Measurements from ENCODE around the gene LITAF. TPM values are rescaled to one million over a fixed set of nuclear protein-coding genes. Genes with fewer than 3 reads are reported as not detected.

The LITAF gene
- total RNA-seq, 2 donors from 2014 or later, result 36.6 to 62.9 TPM

GRCh38 chr16:11539641-11540050, 47.1 kb downstream of the LITAF start:
- no peak overlapping the region for H3K4me3 ChIP-seq (ENCODE audit: low read length)
- 88 to 94% methylated on average over 3 to 4 of the region's 4 CpGs for WGBS, 2 experiments (ENCODE audit: insufficient coverage in 1 of 2, insufficient read length in 1 of 2)
- H3K27me3 ChIP-seq (ENCODE audit: control insufficient read depth, insufficient read depth, low read length, poor library complexity, severe bottlenecking), result no peaks in the 10 kb centered on the region
- Mint-ChIP-seq H3K27ac (no peak overlapping the region), H3K36me3 (ENCODE audit: low read depth) (no peaks in the 10 kb centered on the region), H3K4me3 (no peak overlapping the region), H3K4me1 (peaks cover 2% of the 10 kb centered on the region), H3K27me3 (ENCODE audit: insufficient read depth) (no peaks in the 10 kb centered on the region), H3K9me3 (no peaks in the 10 kb centered on the region)
- TF ChIP-seq, protein P1, sequence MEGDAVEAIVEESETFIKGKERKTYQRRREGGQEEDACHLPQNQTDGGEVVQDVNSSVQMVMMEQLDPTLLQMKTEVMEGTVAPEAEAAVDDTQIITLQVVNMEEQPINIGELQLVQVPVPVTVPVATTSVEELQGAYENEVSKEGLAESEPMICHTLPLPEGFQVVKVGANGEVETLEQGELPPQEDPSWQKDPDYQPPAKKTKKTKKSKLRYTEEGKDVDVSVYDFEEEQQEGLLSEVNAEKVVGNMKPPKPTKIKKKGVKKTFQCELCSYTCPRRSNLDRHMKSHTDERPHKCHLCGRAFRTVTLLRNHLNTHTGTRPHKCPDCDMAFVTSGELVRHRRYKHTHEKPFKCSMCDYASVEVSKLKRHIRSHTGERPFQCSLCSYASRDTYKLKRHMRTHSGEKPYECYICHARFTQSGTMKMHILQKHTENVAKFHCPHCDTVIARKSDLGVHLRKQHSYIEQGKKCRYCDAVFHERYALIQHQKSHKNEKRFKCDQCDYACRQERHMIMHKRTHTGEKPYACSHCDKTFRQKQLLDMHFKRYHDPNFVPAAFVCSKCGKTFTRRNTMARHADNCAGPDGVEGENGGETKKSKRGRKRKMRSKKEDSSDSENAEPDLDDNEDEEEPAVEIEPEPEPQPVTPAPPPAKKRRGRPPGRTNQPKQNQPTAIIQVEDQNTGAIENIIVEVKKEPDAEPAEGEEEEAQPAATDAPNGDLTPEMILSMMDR (conservative IDR thresholded peaks at IDR 0.05), result no peak
- DNase-seq, result no peak
- H3K9me3 ChIP-seq (ENCODE audit: control insufficient read depth, low read length), result no peaks in the 10 kb centered on the region
- no peak overlapping the region for H3K27ac ChIP-seq (ENCODE audit: low read depth, low read length)
- H3K9ac ChIP-seq (ENCODE audit: extremely low read depth, low read length, poor library complexity, severe bottlenecking), result no peak overlapping the region
- no peaks in the 10 kb centered on the region for H3K4me1 ChIP-seq (ENCODE audit: control insufficient read depth, insufficient read depth, low read length)
- H3K36me3 ChIP-seq (ENCODE audit: control insufficient read depth, insufficient read depth, low read length), result no peaks in the 10 kb centered on the region

DNA sequence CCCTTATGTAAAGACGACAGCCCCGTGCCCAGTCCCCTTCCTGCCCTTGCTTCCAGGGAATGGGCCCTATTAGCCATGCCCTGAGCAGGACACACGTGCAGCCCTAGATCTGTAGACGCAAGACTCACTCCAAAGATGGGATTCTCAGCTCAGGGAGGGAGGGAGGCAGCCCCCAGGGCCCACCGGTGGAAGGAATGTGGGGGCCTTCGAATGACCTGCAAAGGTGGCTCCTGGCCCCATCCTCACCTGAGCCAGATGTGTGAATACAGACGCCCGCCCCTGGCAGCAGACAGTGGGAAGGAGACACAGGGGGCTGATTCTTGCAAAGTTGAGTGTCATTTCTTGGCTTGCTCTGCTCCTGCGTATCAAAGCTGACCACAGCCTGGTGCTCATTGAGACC, 47.8 kb downstream of the LITAF start:
- Histone ChIP-seq H3K4me3 (ENCODE audit: low read length) (no peak overlapping the region), H3K36me3 (ENCODE audit: control insufficient read depth, insufficient read depth, low read length) (no peaks in the 10 kb centered on the region), H3K9me3 (ENCODE audit: control insufficient read depth, low read length) (no peaks in the 10 kb centered on the region), H3K27ac (ENCODE audit: low read depth, low read length) (no peak overlapping the region), H3K4me1 (ENCODE audit: control insufficient read depth, insufficient read depth, low read length) (no peaks in the 10 kb centered on the region), H3K27me3 (ENCODE audit: control insufficient read depth, insufficient read depth, low read length, poor library complexity, severe bottlenecking) (no peaks in the 10 kb centered on the region), H3K9ac (ENCODE audit: extremely low read depth, low read length, poor library complexity, severe bottlenecking) (no peak overlapping the region)
- peaks cover 2% of the 10 kb centered on the region for H3K4me1 Mint-ChIP-seq
- H3K36me3 Mint-ChIP-seq (ENCODE audit: low read depth), result no peaks in the 10 kb centered on the region
- no peaks in the 10 kb centered on the region for H3K9me3 Mint-ChIP-seq
- 81 to 88% methylated on average over 3 to 9 of the region's 9 CpGs for WGBS, 2 experiments (ENCODE audit: insufficient coverage in 1 of 2, insufficient read length in 1 of 2)
- TF ChIP-seq, protein P1 (conservative IDR thresholded peaks at IDR 0.05), result no peak
- no peak overlapping the region for H3K27ac Mint-ChIP-seq
- no peak overlapping the region for H3K4me3 Mint-ChIP-seq
- H3K27me3 Mint-ChIP-seq (ENCODE audit: insufficient read depth), result no peaks in the 10 kb centered on the region
- no peak for DNase-seq

- H3K27ac Mint-ChIP-seq, result no peak overlapping the region
- WGBS, 2 experiments (ENCODE audit: insufficient coverage in 1 of 2, insufficient read length in 1 of 2), result 90% methylated on average over 12 to 15 of the region's 15 CpGs
- Histone ChIP-seq H3K27me3 (ENCODE audit: control insufficient read depth, insufficient read depth, low read length, poor library complexity, severe bottlenecking) (no peaks in the 10 kb centered on the region), H3K4me1 (ENCODE audit: control insufficient read depth, insufficient read depth, low read length) (no peaks in the 10 kb centered on the region), H3K27ac (ENCODE audit: low read depth, low read length) (no peak overlapping the region), H3K4me3 (ENCODE audit: low read length) (no peak overlapping the region), H3K9me3 (ENCODE audit: control insufficient read depth, low read length) (no peaks in the 10 kb centered on the region), H3K36me3 (ENCODE audit: control insufficient read depth, insufficient read depth, low read length) (no peaks in the 10 kb centered on the region), H3K9ac (ENCODE audit: extremely low read depth, low read length, poor library complexity, severe bottlenecking) (no peak overlapping the region)
- TF ChIP-seq, protein P1 (conservative IDR thresholded peaks at IDR 0.05), result no peak
- no peak overlapping the region for H3K4me3 Mint-ChIP-seq
- H3K36me3 Mint-ChIP-seq (ENCODE audit: low read depth), result no peaks in the 10 kb centered on the region
- DNase-seq, result no peak
- no peaks in the 10 kb centered on the region for H3K4me1 Mint-ChIP-seq
- no peaks in the 10 kb centered on the region for H3K27me3 Mint-ChIP-seq (ENCODE audit: insufficient read depth)
- H3K9me3 Mint-ChIP-seq, result peaks cover 4% of the 10 kb centered on the region
Observed at GRCh38 chr16:11536104-11536866, 50.4 kb downstream of the LITAF start.
